Measurements from ENCODE around the gene ZNF536. TPM values are rescaled to one million over a fixed set of nuclear protein-coding genes. Genes with fewer than 3 reads are reported as not detected.
"Not testable (repeated sequence)": the region's sequence is repeated elsewhere in the genome, so short reads cannot be mapped to it uniquely, and the experiment has no call there.

The ZNF536 gene
- total and polyA plus RNA-seq, 2 of the 13 experiments (the other 11 are each of a cell fraction or from before 2014, with no cell fraction given): not detected

DNA sequence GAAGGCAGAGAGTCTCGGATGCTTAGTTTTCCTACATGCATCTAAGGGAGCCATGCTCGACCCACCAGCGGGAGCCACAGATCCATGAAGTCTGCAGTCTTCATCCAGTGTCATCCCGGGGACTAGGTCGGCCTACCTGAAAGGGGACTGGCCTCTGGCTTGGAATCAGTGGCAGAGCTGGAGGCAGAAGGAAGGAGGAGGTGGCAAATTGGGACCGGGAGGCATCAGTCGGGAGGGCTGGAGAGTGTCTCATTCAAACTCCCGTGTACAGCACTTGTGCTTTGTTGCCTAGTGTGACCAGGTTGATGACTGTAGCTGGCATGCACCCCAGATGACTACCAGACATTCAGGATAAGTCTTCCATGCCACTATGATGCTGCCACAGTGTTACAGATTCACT is 26.5 kb upstream of the ZNF536 start:
- Histone ChIP-seq H3K4me1 (ENCODE audit: insufficient read depth, low read length) (no peaks in the 10 kb centered on the region), H3K27ac (ENCODE audit: extremely low read length, insufficient read depth, low read length) (no peak overlapping the region), H3K4me2 (ENCODE audit: low read depth, low read length) (no peak overlapping the region), H2AFZ (ENCODE audit: low read length) (no peak overlapping the region), H3K27me3 (ENCODE audit: control insufficient read depth in 1 of 2, insufficient read depth in 2 of 2, low read length in 2 of 2) (peaks cover 0 to under 1% of the 10 kb centered on the region in 2 experiments; a peak in 2 of 5 replicates), H3K36me3 (replicated peaks in 1 of 2; ENCODE audit: control insufficient read depth in 1 of 2, insufficient read depth in 2 of 2, low read length in 2 of 2) (no peaks in the 10 kb centered on the region), H3K79me2 (ENCODE audit: insufficient read depth, low read length) (no peaks in the 10 kb centered on the region), H3K4me3 (replicated peaks in 1 of 3; ENCODE audit: insufficient read depth in 1 of 3, low read depth in 2 of 3, low read length in 3 of 3) (no peak overlapping the region), H3K9ac (ENCODE audit: insufficient read depth, low read depth, low read length) (no peak overlapping the region), H4K20me1 (ENCODE audit: insufficient read depth, low read length) (no peaks in the 10 kb centered on the region), H3K9me3 (ENCODE audit: low read length) (no peaks in the 10 kb centered on the region)
- 3% methylated on average over 5 of the region's 8 CpGs for WGBS (ENCODE audit: low lambda C conversion rate)
- CTCF ChIA-PET (ENCODE audit: low intra/inter-chr PET ratio, low total read pairs): no interaction called here
- in situ Hi-C loops (cut with HindIII; ENCODE audit: extremely low pct_ligation_motif_present, low pct_unique_long_range_greater_than_20kb): no loop called here
- BruUV-seq (replicated peaks): no TSS peak
- intact Hi-C loops (cut with micrococcal nuclease; ENCODE audit: unreplicated experiment): no loop called here
- ATAC-seq (no peak), FAIRE-seq (no peak), DNase-seq (ENCODE audit: low spot score) (no peak)
- TF ChIP-seq ZSCAN21 (CRISPR knock-in tag; IDR thresholded peaks at IDR 0.05; ENCODE audit: borderline replicate concordance) (no peak), ZFP36L2 (CRISPR knock-in tag; IDR thresholded peaks at IDR 0.05) (no peak), ZNF816 (CRISPR knock-in tag; IDR thresholded peaks at IDR 0.05; ENCODE audit: borderline replicate concordance) (no peak), MTF1 (CRISPR knock-in tag; IDR thresholded peaks at IDR 0.05) (no peak)
- TF ChIP-seq, protein P1, sequence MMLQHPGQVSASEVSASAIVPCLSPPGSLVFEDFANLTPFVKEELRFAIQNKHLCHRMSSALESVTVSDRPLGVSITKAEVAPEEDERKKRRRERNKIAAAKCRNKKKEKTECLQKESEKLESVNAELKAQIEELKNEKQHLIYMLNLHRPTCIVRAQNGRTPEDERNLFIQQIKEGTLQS (CRISPR knock-in tag; IDR thresholded peaks at IDR 0.05): no peak
- TF ChIP-seq, protein P2, sequence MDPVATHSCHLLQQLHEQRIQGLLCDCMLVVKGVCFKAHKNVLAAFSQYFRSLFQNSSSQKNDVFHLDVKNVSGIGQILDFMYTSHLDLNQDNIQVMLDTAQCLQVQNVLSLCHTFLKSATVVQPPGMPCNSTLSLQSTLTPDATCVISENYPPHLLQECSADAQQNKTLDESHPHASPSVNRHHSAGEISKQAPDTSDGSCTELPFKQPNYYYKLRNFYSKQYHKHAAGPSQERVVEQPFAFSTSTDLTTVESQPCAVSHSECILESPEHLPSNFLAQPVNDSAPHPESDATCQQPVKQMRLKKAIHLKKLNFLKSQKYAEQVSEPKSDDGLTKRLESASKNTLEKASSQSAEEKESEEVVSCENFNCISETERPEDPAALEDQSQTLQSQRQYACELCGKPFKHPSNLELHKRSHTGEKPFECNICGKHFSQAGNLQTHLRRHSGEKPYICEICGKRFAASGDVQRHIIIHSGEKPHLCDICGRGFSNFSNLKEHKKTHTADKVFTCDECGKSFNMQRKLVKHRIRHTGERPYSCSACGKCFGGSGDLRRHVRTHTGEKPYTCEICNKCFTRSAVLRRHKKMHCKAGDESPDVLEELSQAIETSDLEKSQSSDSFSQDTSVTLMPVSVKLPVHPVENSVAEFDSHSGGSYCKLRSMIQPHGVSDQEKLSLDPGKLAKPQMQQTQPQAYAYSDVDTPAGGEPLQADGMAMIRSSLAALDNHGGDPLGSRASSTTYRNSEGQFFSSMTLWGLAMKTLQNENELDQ (CRISPR knock-in tag; IDR thresholded peaks at IDR 0.05; ENCODE audit: borderline replicate concordance): no peak
- POLR2A ChIA-PET: no interaction called here

DNA sequence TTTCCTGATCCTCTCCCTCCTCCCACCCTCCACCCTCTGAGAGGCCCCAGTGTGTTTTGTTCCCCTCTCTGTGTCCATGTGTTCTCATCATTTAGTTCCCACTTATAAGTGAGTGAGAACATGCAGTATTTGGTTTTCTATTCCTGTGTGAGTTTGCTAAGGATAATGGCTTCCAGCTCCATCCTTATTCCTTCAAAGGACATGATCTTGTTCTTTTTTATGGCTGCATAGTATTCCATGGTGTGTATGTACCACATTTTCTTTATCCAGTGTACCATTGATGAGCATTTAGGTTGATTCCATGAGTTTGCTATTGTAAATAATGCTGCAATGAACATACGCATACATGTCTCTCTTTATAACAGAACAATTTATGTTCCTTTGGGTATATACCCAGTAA is 25.7 kb upstream of the ZNF536 start:
- H3K4me1 ChIP-seq (ENCODE audit: insufficient read depth, low read length); H3K27me3 ChIP-seq (ENCODE audit: control insufficient read depth in 1 of 2, insufficient read depth in 2 of 2, low read length in 2 of 2); H3K36me3 ChIP-seq (replicated peaks in 1 of 2; ENCODE audit: control insufficient read depth in 1 of 2, insufficient read depth in 2 of 2, low read length in 2 of 2); H3K4me2 ChIP-seq (ENCODE audit: low read depth, low read length); H3K27ac ChIP-seq (ENCODE audit: extremely low read length, insufficient read depth, low read length); in situ Hi-C loops (cut with HindIII; ENCODE audit: extremely low pct_ligation_motif_present, low pct_unique_long_range_greater_than_20kb); FAIRE-seq; ATAC-seq; H3K9me3 ChIP-seq (ENCODE audit: low read length); H3K9ac ChIP-seq (ENCODE audit: insufficient read depth, low read depth, low read length); DNase-seq (ENCODE audit: low spot score); H4K20me1 ChIP-seq (ENCODE audit: insufficient read depth, low read length); POLR2A ChIA-PET; BruUV-seq (replicated peaks); H3K4me3 ChIP-seq (replicated peaks in 1 of 3; ENCODE audit: insufficient read depth in 1 of 3, low read depth in 2 of 3, low read length in 3 of 3); CTCF ChIA-PET (ENCODE audit: low intra/inter-chr PET ratio, low total read pairs); intact Hi-C loops (cut with micrococcal nuclease; ENCODE audit: unreplicated experiment); H2AFZ ChIP-seq (ENCODE audit: low read length); H3K79me2 ChIP-seq (ENCODE audit: insufficient read depth, low read length): not testable (repeated sequence)
- WGBS (ENCODE audit: low lambda C conversion rate): 90% methylated on average over 1 of the region's 1 CpG
